Fibroblast of villous mesenchyme (primary cell): Measurements from ENCODE around the gene PIP5K1B. TPM values are rescaled to one million over a fixed set of nuclear protein-coding genes. Genes with fewer than 3 reads are reported as not detected.

ENCODE experiments used
- DNase-seq: peaks from one replicate; pipeline ENCODE4 v3.0.0-alpha.2; 2010; ENCODE audit warnings: low read depth
- H3K4me3 ChIP-seq: 2 replicates; pipeline ENCODE4 v1.5.1; 2011; ENCODE audit warnings: low read depth, mild to moderate bottlenecking, low read length
- CTCF ChIP-seq: IDR thresholded peaks from 2 replicates; pipeline ENCODE4 v1.5.1; 2012; ENCODE audit warnings: low read depth, mild to moderate bottlenecking, low read length; ENCODE audit not compliant: insufficient read depth
- total RNA-seq: library from RNA; depleted of rRNA; stranded (reverse); fragments of >200 nt; gene quantifications from 2 replicates; pipeline ENCODE4 v1.2.3, GENCODE V29; 2012

PIP5K1B gene
- total RNA-seq, 1 donor, result under 0.01 TPM

GRCh38 chr9:68951879-68952659 is 247.0 kb downstream of the PIP5K1B start:
- no peak for TF ChIP-seq CTCF
- DNase-seq, result no peak
- no peak overlapping the region for H3K4me3 ChIP-seq

GRCh38 chr9:68953771-68954170 is 248.7 kb downstream of the PIP5K1B start:
- no peak overlapping the region for H3K4me3 ChIP-seq
- DNase-seq, result no peak
- TF ChIP-seq CTCF, result no peak

GRCh38 chr9:68955330-68955729 is 250.3 kb downstream of the PIP5K1B start:
- no peak overlapping the region for H3K4me3 ChIP-seq
- peak; percentile 8 for DNase-seq
- no peak for TF ChIP-seq CTCF

GRCh38 chr9:68957479-68957878 is 252.4 kb downstream of the PIP5K1B start:
- H3K4me3 ChIP-seq, result no peak overlapping the region
- TF ChIP-seq CTCF, result no peak
- no peak for DNase-seq

- no peak overlapping the region for H3K4me3 ChIP-seq
- TF ChIP-seq CTCF, result no peak
- DNase-seq, result no peak
Measured at GRCh38 chr9:68961587-68961986, 256.5 kb downstream of the PIP5K1B start.

- no peak overlapping the region for H3K4me3 ChIP-seq
- no peak for DNase-seq
- no peak for TF ChIP-seq CTCF
Measured at GRCh38 chr9:68963416-68963815, 258.4 kb downstream of the PIP5K1B start.

GRCh38 chr9:68964102-68964541 is 259.1 kb downstream of the PIP5K1B start:
- no peak overlapping the region for H3K4me3 ChIP-seq
- no peak for TF ChIP-seq CTCF
- no peak for DNase-seq
